PC-3 (cell line): ENCODE measurements around the gene GNB5.

ENCODE experiments used
- EZH2 ChIP-seq: fragments of 300-600 bp; sonication (generic); IDR thresholded peaks from one replicate; pipeline ENCODE4 v1.6.1; 2017; ENCODE audit warnings: antibody characterized with exemption, mild to moderate bottlenecking, low read length; ENCODE audit not compliant: unreplicated experiment
- EZH2phosphoT487 ChIP-seq: fragments of 300-600 bp; sonication (generic); IDR thresholded peaks from 2 replicates; pipeline ENCODE4 v1.6.1; 2018; ENCODE audit warnings: mild to moderate bottlenecking, antibody characterized with exemption, low read length, borderline replicate concordance
- TF ChIP-seq, protein P1 (sequence below): fragments of 300-600 bp; sonication (generic); conservative IDR thresholded peaks from 2 replicates; pipeline ENCODE4 v1.5.1; 2017; ENCODE audit warnings: antibody characterized with exemption, low read depth, mild to moderate bottlenecking, low read length

- no peak for TF ChIP-seq EZH2
- TF ChIP-seq, protein P1, sequence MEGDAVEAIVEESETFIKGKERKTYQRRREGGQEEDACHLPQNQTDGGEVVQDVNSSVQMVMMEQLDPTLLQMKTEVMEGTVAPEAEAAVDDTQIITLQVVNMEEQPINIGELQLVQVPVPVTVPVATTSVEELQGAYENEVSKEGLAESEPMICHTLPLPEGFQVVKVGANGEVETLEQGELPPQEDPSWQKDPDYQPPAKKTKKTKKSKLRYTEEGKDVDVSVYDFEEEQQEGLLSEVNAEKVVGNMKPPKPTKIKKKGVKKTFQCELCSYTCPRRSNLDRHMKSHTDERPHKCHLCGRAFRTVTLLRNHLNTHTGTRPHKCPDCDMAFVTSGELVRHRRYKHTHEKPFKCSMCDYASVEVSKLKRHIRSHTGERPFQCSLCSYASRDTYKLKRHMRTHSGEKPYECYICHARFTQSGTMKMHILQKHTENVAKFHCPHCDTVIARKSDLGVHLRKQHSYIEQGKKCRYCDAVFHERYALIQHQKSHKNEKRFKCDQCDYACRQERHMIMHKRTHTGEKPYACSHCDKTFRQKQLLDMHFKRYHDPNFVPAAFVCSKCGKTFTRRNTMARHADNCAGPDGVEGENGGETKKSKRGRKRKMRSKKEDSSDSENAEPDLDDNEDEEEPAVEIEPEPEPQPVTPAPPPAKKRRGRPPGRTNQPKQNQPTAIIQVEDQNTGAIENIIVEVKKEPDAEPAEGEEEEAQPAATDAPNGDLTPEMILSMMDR, result no peak
- no peak for TF ChIP-seq EZH2phosphoT487
Observed at GRCh38 chr15:52094811-52095584, 96.2 kb downstream of the GNB5 start.
